Transverse colon (tissue), 4 donors: ENCODE results near the gene CABP4. TPM values are rescaled to one million over a fixed set of nuclear protein-coding genes. Genes with fewer than 3 reads are reported as not detected.
A peak's percentile ranks its signal among the peaks of the same experiment; 100 is the strongest.

Experiments
- DNase-seq: peaks from one replicate; pipeline ENCODE4 v3.0.0-alpha.2; 2019
- H3K27ac ChIP-seq, 4 donors: fragments of 200-600 bp; sonication (generic); 2 replicates each; pipeline ENCODE4 v1.5.1; 2016 to 2018; ENCODE audit warnings: inconsistent platforms in 4 of 4
- H3K27me3 ChIP-seq: fragments of 200-600 bp; sonication (generic); 2 replicates; pipeline ENCODE4 v1.5.1; 2017; ENCODE audit warnings: inconsistent platforms
- H3K36me3 ChIP-seq, 4 donors: fragments of 200-600 bp; sonication (generic); 2 replicates each; pipeline ENCODE4 v1.5.1; 2017 to 2019; ENCODE audit warnings: inconsistent platforms in 4 of 4
- H3K4me1 ChIP-seq, 4 donors: fragments of 200-600 bp; sonication (generic); 2 replicates each; pipeline ENCODE4 v1.5.1; 2017 to 2020; ENCODE audit warnings: inconsistent platforms in 4 of 4
- H3K4me3 ChIP-seq, 4 donors: fragments of 200-600 bp; sonication (generic); 1 replicate in 1 of 4; 2 replicates in 3 of 4; pipeline versions ENCODE4 v1.5.1 to v1.6.1; 2017 to 2019; ENCODE audit warnings: inconsistent platforms in 4 of 4
- H3K9me3 ChIP-seq, 2 donors: fragments of 200-600 bp; sonication (generic); 2 replicates each; pipeline ENCODE4 v1.5.1; 2017 to 2019; ENCODE audit warnings: inconsistent platforms in 2 of 2
- EP300 ChIP-seq: sonication (generic); formaldehyde crosslinking; IDR thresholded peaks from one replicate; pipeline ENCODE4 v1.6.1; 2017; ENCODE audit warnings: antibody characterized with exemption, low read depth
- POLR2A ChIP-seq: fragments of 450-650 bp; IDR thresholded peaks from one replicate; pipeline ENCODE4 v1.6.1; 2016; ENCODE audit warnings: antibody characterized with exemption, mild to moderate bottlenecking, moderate library complexity
- POLR2AphosphoS5 ChIP-seq, 3 donors: sonication (generic); formaldehyde crosslinking; IDR thresholded peaks; one replicate each; pipeline ENCODE4 v1.6.1; 2016; ENCODE audit warnings: antibody characterized with exemption in 3 of 3
- WGBS, 2 donors: methylation state at CpG; one replicate each; pipeline ENCODE4 v1.1.5; 2018; ENCODE audit warnings: low coverage in 1 of 2; 5-methylcytosine and 5-hydroxymethylcytosine counted together
- in situ Hi-C, 4 donors: fragments of 200-750 bp; cut with MboI; loops; one replicate each; pipeline versions ENCODE4 v1.15.0 to v1.15.1; 2017; ENCODE audit warnings: low sequenced_read_pairs in 3 of 4, low pct_ligation_motif_present in 1 of 4, low pct_unique_long_range_greater_than_20kb in 1 of 4
- intact Hi-C: fragments of 100-400 bp; cut with DNase I; formaldehyde crosslinking; loops from one replicate; pipeline ENCODE4 v1.15.1; 2023; ENCODE audit warnings: low total_unique reads
- total RNA-seq, 4 donors: library from RNA; depleted of rRNA; stranded (reverse); fragments of >200 nt; gene quantifications; one replicate each; pipeline ENCODE4 v1.1.0, GENCODE V29; 2016
- TF ChIP-seq, protein P1 (sequence below), 5 experiments: fragments of 200-600 bp in 3 of 5; fragments of 450-650 bp in 2 of 5; sonication (generic) in 3 of 5; IDR thresholded peaks; 1 replicate in 2 of 5; 2 replicates in 3 of 5; pipeline ENCODE4 v1.5.1; 2016 to 2017; ENCODE audit warnings: antibody characterized with exemption in 5 of 5, inconsistent platforms in 3 of 5, mild to moderate bottlenecking in 2 of 5, moderate library complexity in 1 of 5

CABP4 gene
- total RNA-seq, 4 donors from 2014 or later = 1.2 to 2.2 TPM; not detected in 2

DNA sequence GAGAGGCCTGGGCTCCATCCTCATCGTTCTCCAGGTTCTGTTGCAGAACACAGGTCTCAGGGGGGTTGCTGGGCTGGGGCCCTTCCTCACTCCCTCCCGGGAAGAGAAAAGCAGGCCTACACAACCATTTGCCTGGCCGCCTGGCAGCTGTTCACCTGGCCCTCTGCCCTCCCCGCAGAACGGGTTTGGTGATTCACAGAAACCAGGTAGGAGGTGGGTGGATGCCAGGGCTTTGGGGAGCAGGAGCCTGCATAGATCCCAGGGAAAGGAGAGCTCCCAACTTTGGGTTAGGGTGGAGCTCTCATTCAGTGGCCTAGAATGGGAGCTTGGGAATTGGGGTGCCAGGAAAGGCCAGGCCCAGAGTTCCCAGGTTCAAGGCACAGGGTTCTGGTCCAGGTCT is 12.9 kb downstream of the CABP4 start:
- TF ChIP-seq POLR2AphosphoS5 (IDR thresholded peaks at IDR 0.05) (peak in 2 of 3 donors; percentile 41 to 71), EP300 (no peak), POLR2A (peak; percentile 34)
- peak overlapping the region; percentile 53 to 82 (median 80) for H3K4me3 ChIP-seq
- no peaks in the 10 kb centered on the region for H3K36me3 ChIP-seq
- peaks cover 22 to 41% (median 35%) of the 10 kb centered on the region in 4 donors for H3K4me1 ChIP-seq
- no peaks in the 10 kb centered on the region for H3K9me3 ChIP-seq
- peak overlapping the region; percentile 86 to 90 (median 90) for H3K27ac ChIP-seq
- intact Hi-C loops (no loop called here), in situ Hi-C loops (no loop called here)
- WGBS, 2 donors = 28% methylated on average over 5 of the region's 5 CpGs; no CpG with 5 or more reads in 1 of the 2 donors
- no peaks in the 10 kb centered on the region for H3K27me3 ChIP-seq
- peak; percentile 80 for DNase-seq

DNA sequence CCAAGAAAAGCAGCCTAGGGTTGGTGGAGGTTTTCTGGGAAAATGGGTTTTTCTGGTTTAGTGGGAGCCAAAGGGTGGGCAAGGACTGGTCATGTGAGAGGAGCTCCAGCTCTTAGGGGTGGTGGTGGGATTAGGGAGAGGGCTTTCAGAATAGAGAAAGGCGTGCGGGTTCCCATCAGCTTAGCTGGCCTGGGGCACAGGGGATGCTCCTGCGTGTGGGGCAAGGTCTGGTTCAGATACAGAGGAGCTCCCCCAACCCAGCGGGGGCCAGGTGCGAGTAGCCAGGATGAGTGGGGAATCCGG is 13.3 kb downstream of the CABP4 start:
- DNase-seq = no peak
- in situ Hi-C loops = no loop called here
- Histone ChIP-seq H3K36me3 (no peaks in the 10 kb centered on the region), H3K9me3 (no peaks in the 10 kb centered on the region), H3K4me3 (peak overlapping the region; percentile 53 to 82 (median 80)), H3K4me1 (peaks cover 22 to 41% (median 35%) of the 10 kb centered on the region in 4 donors), H3K27ac (peak overlapping the region; percentile 86 to 90 (median 90)), H3K27me3 (no peaks in the 10 kb centered on the region)
- no peak for TF ChIP-seq POLR2AphosphoS5 (IDR thresholded peaks at IDR 0.05)
- no peak for TF ChIP-seq EP300
- TF ChIP-seq POLR2A = no peak
- TF ChIP-seq, protein P1, sequence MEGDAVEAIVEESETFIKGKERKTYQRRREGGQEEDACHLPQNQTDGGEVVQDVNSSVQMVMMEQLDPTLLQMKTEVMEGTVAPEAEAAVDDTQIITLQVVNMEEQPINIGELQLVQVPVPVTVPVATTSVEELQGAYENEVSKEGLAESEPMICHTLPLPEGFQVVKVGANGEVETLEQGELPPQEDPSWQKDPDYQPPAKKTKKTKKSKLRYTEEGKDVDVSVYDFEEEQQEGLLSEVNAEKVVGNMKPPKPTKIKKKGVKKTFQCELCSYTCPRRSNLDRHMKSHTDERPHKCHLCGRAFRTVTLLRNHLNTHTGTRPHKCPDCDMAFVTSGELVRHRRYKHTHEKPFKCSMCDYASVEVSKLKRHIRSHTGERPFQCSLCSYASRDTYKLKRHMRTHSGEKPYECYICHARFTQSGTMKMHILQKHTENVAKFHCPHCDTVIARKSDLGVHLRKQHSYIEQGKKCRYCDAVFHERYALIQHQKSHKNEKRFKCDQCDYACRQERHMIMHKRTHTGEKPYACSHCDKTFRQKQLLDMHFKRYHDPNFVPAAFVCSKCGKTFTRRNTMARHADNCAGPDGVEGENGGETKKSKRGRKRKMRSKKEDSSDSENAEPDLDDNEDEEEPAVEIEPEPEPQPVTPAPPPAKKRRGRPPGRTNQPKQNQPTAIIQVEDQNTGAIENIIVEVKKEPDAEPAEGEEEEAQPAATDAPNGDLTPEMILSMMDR (IDR thresholded peaks at IDR 0.05) = no peak
- intact Hi-C loops = no loop called here
- WGBS, 2 donors = 1% methylated on average over 6 of the region's 6 CpGs; no CpG with 5 or more reads in 1 of the 2 donors

DNA sequence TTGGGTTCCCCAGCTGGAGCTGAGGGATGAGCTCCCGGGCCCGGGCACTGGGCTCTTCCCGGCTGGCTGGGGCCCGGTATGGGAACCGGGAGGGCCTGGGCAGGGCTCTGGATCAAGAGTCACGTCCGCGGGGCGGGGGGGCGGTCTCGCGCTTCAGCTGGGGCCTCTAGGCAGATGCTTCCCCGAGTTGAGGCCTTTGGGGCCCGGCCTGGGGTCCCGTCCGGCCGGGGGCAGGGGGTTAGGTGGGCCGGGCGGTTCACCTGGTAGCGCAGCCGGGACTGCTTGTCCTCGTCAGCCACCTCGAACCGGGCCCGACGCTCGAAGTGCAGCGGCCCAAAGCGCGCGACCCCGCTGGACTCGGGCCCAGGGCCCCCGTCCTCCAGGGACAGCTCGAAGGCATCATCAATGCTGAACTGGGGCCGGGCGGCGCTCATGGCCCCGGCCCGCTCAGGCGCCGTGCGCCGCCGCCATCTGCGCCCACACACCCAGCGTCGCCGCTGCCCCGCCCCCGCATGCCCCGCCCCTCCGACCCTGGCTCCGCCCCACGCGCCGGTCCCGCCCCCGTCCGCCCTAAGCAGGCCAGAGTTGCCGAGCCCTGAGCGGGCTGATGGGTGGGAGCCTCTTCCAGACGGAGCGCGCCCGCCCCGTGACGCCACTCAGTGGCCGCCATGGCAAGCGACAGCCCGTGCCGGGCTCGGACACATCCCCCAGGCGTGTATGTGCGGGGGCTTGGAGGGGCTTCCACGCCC is 13.8 kb downstream of the CABP4 start, which contains the start of gene TMEM134:
TSS of gene TMEM134 (minus strand) at position 493 of the 749 bp plus-strand sequence. CDS start at position 434, 59 bp downstream.
- H3K27me3 ChIP-seq = no peaks in the 10 kb centered on the region
- H3K4me1 ChIP-seq = peaks cover 20 to 37% (median 32%) of the 10 kb centered on the region in 4 donors
- no peaks in the 10 kb centered on the region for H3K36me3 ChIP-seq
- 1% methylated on average over 25 of the region's 76 CpGs; no CpG with 5 or more reads in 1 of the 2 donors for WGBS, 2 donors
- in situ Hi-C loops = no loop called here
- DNase-seq = peak; percentile 94
- peak within 1 kb of the TSS; percentile 86 to 90 (median 90) for H3K27ac ChIP-seq
- intact Hi-C loops = no loop called here
- peak; percentile 88 for TF ChIP-seq POLR2A
- no peak for TF ChIP-seq EP300
- TF ChIP-seq, protein P1 (IDR thresholded peaks at IDR 0.05) = peak; percentile 24 to 61 (median 41)
- peak; percentile 61 to 91 (median 86) for TF ChIP-seq POLR2AphosphoS5 (IDR thresholded peaks at IDR 0.05)
- H3K9me3 ChIP-seq = no peaks in the 10 kb centered on the region
- peak within 1 kb of the TSS; percentile 53 to 82 (median 80) for H3K4me3 ChIP-seq

DNA sequence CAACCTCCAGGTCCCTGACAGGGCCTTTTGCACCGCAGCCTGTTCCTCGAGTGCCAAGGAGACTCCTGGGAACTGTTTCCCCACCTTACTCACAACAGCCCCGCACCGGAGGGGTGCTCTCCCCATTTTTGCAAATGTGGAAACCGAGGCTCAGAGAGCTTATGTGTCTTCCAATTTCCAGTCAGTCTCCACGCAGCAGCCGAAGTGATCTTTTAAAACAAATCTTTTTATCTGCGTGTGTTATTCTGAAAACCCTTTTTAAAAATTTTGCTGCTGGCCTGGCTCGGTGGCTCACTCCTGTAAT is 14.3 kb downstream of the CABP4 start:
- no peak for DNase-seq
- no peaks in the 10 kb centered on the region for H3K27me3 ChIP-seq
- intact Hi-C loops (no loop called here), in situ Hi-C loops (no loop called here)
- peak overlapping the region; percentile 86 to 90 (median 90) for H3K27ac ChIP-seq
- WGBS, 2 donors = 8% methylated on average over 8 of the region's 9 CpGs; no CpG with 5 or more reads in 1 of the 2 donors
- H3K36me3 ChIP-seq = no peaks in the 10 kb centered on the region
- no peaks in the 10 kb centered on the region for H3K9me3 ChIP-seq
- TF ChIP-seq, protein P1 (IDR thresholded peaks at IDR 0.05) = peak in 1 of 5 experiments; percentile 5
- no peak for TF ChIP-seq POLR2AphosphoS5 (IDR thresholded peaks at IDR 0.05)
- TF ChIP-seq EP300 = no peak
- TF ChIP-seq POLR2A = no peak
- H3K4me3 ChIP-seq = peak overlapping the region; percentile 23 to 82 (median 66)
- H3K4me1 ChIP-seq = peaks cover 16 to 32% (median 27%) of the 10 kb centered on the region in 4 donors
